ENCODE results near the gene MRPL44. TPM values are rescaled to one million over a fixed set of nuclear protein-coding genes. Genes with fewer than 3 reads are reported as not detected.

Gene MRPL44
- total and polyA plus RNA-seq, 2 of the 13 experiments (the other 11 are each of a cell fraction or from before 2014, with no cell fraction given) = 38.4 to 78.0 TPM

DNA sequence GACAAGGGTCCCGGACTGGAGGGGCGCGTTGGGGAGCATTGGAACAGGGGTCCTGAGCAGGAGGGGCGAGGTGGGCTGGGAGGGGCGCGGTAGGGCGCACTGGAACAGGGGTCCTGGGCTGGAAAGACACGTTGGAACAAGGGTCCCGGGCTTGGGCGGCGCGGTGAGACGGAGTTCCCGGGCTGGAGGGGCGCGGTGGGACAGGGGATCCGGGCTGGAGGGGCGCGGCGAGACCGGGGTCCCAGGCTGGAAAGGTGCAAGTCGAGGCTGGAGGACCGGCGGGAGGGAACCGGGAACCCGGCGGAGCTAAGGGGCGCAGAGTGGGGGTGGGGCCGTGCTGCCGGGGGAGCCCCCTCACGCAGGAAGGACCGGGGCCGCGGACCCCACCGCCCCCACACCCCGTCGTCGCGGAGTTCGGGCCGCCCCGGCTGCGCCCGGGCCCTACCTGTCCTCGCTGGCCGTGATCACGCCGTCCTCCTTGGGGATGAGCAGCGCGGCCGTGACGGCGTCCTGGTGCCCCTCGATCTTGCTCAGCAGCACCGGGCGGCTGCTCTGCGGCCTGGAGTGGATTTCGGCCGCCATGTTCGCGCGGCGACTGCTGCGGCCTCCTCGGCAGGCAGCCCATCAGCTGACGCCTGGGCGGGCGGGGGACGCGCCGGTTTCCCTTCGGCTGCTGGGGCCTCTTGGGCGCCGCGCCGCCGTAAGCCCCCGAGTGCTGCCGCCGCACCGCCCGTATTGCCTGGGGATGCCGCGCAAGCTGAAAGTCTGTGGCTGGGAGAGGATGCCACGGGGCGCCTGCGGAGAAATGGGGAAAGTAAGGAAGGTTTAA, 12.3 kb upstream of the MRPL44 start, which contains the start of gene WDFY1 (continued):
- peak; percentile 62 for TF ChIP-seq NFYC (CRISPR knock-in tag; IDR thresholded peaks at IDR 0.05)
- TF ChIP-seq CENPX (CRISPR knock-in tag; IDR thresholded peaks at IDR 0.05) = no peak
- no peak for TF ChIP-seq ZNF496 (CRISPR knock-in tag; IDR thresholded peaks at IDR 0.05; ENCODE audit: insufficient replicate concordance)
- peak; percentile 85; the same call in 1 of the 2 replicates for TF ChIP-seq ZNF768 (CRISPR knock-in tag; IDR thresholded peaks at IDR 0.05)
- TF ChIP-seq, protein P1, sequence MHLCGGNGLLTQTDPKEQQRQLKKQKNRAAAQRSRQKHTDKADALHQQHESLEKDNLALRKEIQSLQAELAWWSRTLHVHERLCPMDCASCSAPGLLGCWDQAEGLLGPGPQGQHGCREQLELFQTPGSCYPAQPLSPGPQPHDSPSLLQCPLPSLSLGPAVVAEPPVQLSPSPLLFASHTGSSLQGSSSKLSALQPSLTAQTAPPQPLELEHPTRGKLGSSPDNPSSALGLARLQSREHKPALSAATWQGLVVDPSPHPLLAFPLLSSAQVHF (CRISPR knock-in tag; IDR thresholded peaks at IDR 0.05) = peak; percentile 92
- TF ChIP-seq, protein P2, sequence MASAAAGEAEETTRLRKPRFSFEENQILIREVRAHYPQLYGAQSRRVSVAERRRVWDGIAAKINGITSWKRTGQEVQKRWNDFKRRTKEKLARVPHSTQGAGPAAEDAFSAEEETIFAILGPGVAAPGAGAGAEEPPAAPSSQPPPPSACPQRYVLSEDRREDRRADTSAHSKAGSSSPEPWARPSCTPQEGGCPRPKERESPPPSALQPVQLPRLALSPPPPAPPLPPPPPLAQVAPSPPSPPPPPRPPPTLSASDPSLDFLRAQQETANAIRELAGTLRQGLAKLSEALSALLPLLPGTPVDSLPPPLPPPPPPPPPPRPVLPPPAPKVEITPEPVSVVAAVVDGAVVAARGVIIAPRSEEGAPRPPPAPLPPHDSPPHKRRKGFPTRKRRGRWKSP (CRISPR knock-in tag; IDR thresholded peaks at IDR 0.05) = peak; percentile 98
- TF ChIP-seq ZNF264 (CRISPR knock-in tag; IDR thresholded peaks at IDR 0.05) = 0 out of 2 replicates have a peak, but pooled peaks have one; percentile 54
- TF ChIP-seq HOXA5 (CRISPR knock-in tag; IDR thresholded peaks at IDR 0.05) = peak; percentile 97
- 0 out of 2 replicates have a peak, but pooled peaks have one; percentile 37 for TF ChIP-seq ZMYM2 (CRISPR knock-in tag; IDR thresholded peaks at IDR 0.05)
- no peak for TF ChIP-seq SOX6 (IDR thresholded peaks at IDR 0.05)
- TF ChIP-seq SOX6 (CRISPR knock-in tag; IDR thresholded peaks at IDR 0.05) = peak; percentile 80
- TF ChIP-seq SRF (IDR thresholded peaks at IDR 0.05; ENCODE audit: low read depth, low read length) = peak; percentile 93
- TF ChIP-seq, protein P3, sequence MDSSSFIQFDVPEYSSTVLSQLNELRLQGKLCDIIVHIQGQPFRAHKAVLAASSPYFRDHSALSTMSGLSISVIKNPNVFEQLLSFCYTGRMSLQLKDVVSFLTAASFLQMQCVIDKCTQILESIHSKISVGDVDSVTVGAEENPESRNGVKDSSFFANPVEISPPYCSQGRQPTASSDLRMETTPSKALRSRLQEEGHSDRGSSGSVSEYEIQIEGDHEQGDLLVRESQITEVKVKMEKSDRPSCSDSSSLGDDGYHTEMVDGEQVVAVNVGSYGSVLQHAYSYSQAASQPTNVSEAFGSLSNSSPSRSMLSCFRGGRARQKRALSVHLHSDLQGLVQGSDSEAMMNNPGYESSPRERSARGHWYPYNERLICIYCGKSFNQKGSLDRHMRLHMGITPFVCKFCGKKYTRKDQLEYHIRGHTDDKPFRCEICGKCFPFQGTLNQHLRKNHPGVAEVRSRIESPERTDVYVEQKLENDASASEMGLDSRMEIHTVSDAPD (CRISPR knock-in tag; IDR thresholded peaks at IDR 0.05) = no peak; the same call in 1 of the 2 replicates
- TF ChIP-seq ZNF234 (CRISPR knock-in tag; conservative IDR thresholded peaks at IDR 0.05) = peak; percentile 23; the same call in 1 of the 2 replicates
- peak; percentile 97 for TF ChIP-seq TAF1 (CRISPR knock-in tag; IDR thresholded peaks at IDR 0.05)
- TF ChIP-seq PHF5A (CRISPR knock-in tag; IDR thresholded peaks at IDR 0.05; ENCODE audit: low read depth, unreplicated experiment) = peak; percentile 60
- TF ChIP-seq, protein P4, sequence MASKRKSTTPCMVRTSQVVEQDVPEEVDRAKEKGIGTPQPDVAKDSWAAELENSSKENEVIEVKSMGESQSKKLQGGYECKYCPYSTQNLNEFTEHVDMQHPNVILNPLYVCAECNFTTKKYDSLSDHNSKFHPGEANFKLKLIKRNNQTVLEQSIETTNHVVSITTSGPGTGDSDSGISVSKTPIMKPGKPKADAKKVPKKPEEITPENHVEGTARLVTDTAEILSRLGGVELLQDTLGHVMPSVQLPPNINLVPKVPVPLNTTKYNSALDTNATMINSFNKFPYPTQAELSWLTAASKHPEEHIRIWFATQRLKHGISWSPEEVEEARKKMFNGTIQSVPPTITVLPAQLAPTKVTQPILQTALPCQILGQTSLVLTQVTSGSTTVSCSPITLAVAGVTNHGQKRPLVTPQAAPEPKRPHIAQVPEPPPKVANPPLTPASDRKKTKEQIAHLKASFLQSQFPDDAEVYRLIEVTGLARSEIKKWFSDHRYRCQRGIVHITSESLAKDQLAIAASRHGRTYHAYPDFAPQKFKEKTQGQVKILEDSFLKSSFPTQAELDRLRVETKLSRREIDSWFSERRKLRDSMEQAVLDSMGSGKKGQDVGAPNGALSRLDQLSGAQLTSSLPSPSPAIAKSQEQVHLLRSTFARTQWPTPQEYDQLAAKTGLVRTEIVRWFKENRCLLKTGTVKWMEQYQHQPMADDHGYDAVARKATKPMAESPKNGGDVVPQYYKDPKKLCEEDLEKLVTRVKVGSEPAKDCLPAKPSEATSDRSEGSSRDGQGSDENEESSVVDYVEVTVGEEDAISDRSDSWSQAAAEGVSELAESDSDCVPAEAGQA (IDR thresholded peaks at IDR 0.05; ENCODE audit: low read depth) = peak; percentile 90
- TF ChIP-seq, protein P4 (CRISPR knock-in tag; IDR thresholded peaks at IDR 0.05; ENCODE audit: borderline replicate concordance) = peak; percentile 92
- peak; percentile 99 for TF ChIP-seq ZNF788 (CRISPR knock-in tag; IDR thresholded peaks at IDR 0.05; ENCODE audit: borderline replicate concordance)
- TF ChIP-seq SP5 (CRISPR knock-in tag; IDR thresholded peaks at IDR 0.05; ENCODE audit: borderline replicate concordance, low read depth) = peak; percentile 61; the same call in 1 of the 2 replicates
- peak; percentile 13; the same call in 1 of the 2 replicates for TF ChIP-seq ZNF296 (CRISPR knock-in tag; conservative IDR thresholded peaks at IDR 0.05)

Data from HepG2 (cell line).